IMR-90 (cell line): ENCODE data around the gene CD8B2. TPM values are rescaled to one million over a fixed set of nuclear protein-coding genes. Genes with fewer than 3 reads are reported as not detected.

Source experiments
- ATAC-seq: fragments of 200-7000 bp; cut with Tn5 transposase; 2 replicates; pipeline ENCODE4 v1.9.1; 2020; ENCODE audit warnings: low read depth, mild to moderate bottlenecking, moderate library complexity
- BruUV-seq: library from RNA; stranded (reverse); fragments of 400-500 nt; replicated peaks from 2 replicates; lab custom pipeline; 2021; lab: Mats Ljungman, UMichigan
- CTCF ChIA-PET: fragments of 300-600 bp; formaldehyde crosslinking; extraction: SDS; loops from one replicate; lab custom pipeline; 2021; ENCODE audit warnings: antibody characterized with exemption; lab: Yijun Ruan, JAX
- POLR2A ChIA-PET: fragments of 300-600 bp; sonication (Branson Sonifier 250); formaldehyde crosslinking; loops from one replicate; lab custom pipeline; 2022; ENCODE audit warnings: antibody characterized with exemption; ENCODE audit not compliant: unreplicated experiment; lab: Charles Lee
- DNase-seq: peaks from one replicate; pipeline ENCODE4 v3.0.0; 2013
- H2AFZ ChIP-seq: replicated peaks from 2 replicates; pipeline ENCODE3; 2013; ENCODE audit warnings: low read length, mild to moderate bottlenecking; ENCODE audit not compliant: poor library complexity
- H2AK5ac ChIP-seq: 2 replicates; pipeline ENCODE4 v1.6.1; 2013; ENCODE audit warnings: low read depth, low read length, inconsistent platforms
- H2AK9ac ChIP-seq: replicated peaks from 2 replicates; pipeline ENCODE3; 2013; ENCODE audit warnings: mild to moderate bottlenecking, low read depth, low read length, moderate library complexity; ENCODE audit not compliant: poor library complexity
- H2BK120ac ChIP-seq: 2 replicates; pipeline ENCODE4 v1.6.1; 2013; ENCODE audit warnings: low read depth, low read length, inconsistent platforms
- H2BK15ac ChIP-seq: 3 replicates; pipeline ENCODE4 v1.6.1; 2013; ENCODE audit warnings: low read depth, low read length, inconsistent platforms
- H2BK20ac ChIP-seq: 2 replicates; pipeline ENCODE4 v1.6.1; 2013; ENCODE audit warnings: low read depth, mild to moderate bottlenecking, inconsistent platforms, low read length, moderate library complexity
- H2BK5ac ChIP-seq: 2 replicates; pipeline ENCODE4 v1.6.1; 2013; ENCODE audit warnings: mild to moderate bottlenecking, low read depth, low read length, inconsistent platforms; ENCODE audit not compliant: poor library complexity, severe bottlenecking
- H3K14ac ChIP-seq: replicated peaks from 2 replicates; pipeline ENCODE4 v1.6.1; 2013; ENCODE audit warnings: low read depth, low read length, inconsistent platforms
- H3K18ac ChIP-seq: 2 replicates; pipeline ENCODE4 v1.6.1; 2013; ENCODE audit warnings: low read depth, low read length, control low read depth
- H3K23ac ChIP-seq: 2 replicates; pipeline ENCODE4 v1.6.1; 2013; ENCODE audit warnings: low read depth, low read length, inconsistent platforms
- H3K27ac ChIP-seq: 2 replicates; pipeline ENCODE4 v1.5.1; 2013; ENCODE audit warnings: mild to moderate bottlenecking, control low read depth, low read length; ENCODE audit not compliant: insufficient read depth
- H3K27me3 ChIP-seq: 2 replicates; pipeline ENCODE4 v1.6.1; 2013; ENCODE audit warnings: low read length; ENCODE audit not compliant: control insufficient read depth, insufficient read depth
- H3K36me3 ChIP-seq: 2 replicates; pipeline ENCODE4 v1.6.1; 2013; ENCODE audit warnings: low read length, mixed read lengths; ENCODE audit not compliant: control insufficient read depth, insufficient read depth
- H3K4ac ChIP-seq: 2 replicates; pipeline ENCODE4 v1.6.1; 2013; ENCODE audit warnings: low read depth, low read length, inconsistent platforms
- H3K4me1 ChIP-seq: 2 replicates; pipeline ENCODE4 v1.6.1; 2013; ENCODE audit warnings: low read length, mixed read lengths; ENCODE audit not compliant: control insufficient read depth, insufficient read depth
- H3K4me2 ChIP-seq: 2 replicates; pipeline ENCODE4 v1.6.1; 2013; ENCODE audit warnings: low read depth, mild to moderate bottlenecking, control low read depth, low read length, moderate library complexity
- H3K4me3 ChIP-seq: 2 replicates; pipeline ENCODE4 v1.5.1; 2013; ENCODE audit warnings: low read depth, mild to moderate bottlenecking, control low read depth, low read length, moderate library complexity; ENCODE audit not compliant: insufficient read depth
- H3K56ac ChIP-seq: 2 replicates; pipeline ENCODE4 v1.6.1; 2013; ENCODE audit warnings: low read length, inconsistent platforms; ENCODE audit not compliant: insufficient read depth; ENCODE audit errors: extremely low read depth
- H3K79me1 ChIP-seq, 2 experiments: 2 replicates each; pipeline ENCODE4 v1.6.1; 2013; ENCODE audit warnings: low read length in 2 of 2, inconsistent platforms in 1 of 2, low read depth in 1 of 2
- H3K9ac ChIP-seq: 2 replicates; pipeline ENCODE4 v1.6.1; 2013; ENCODE audit warnings: low read depth, low read length, control low read depth
- H3K9me1 ChIP-seq: 2 replicates; pipeline ENCODE4 v1.6.1; 2013; ENCODE audit warnings: low read length, inconsistent platforms; ENCODE audit not compliant: insufficient read depth
- H3K9me3 ChIP-seq: 2 replicates; pipeline ENCODE4 v1.6.1; 2013; ENCODE audit warnings: low read length; ENCODE audit not compliant: control insufficient read depth, insufficient read depth
- H4K20me1 ChIP-seq: 2 replicates; pipeline ENCODE4 v1.6.1; 2013; ENCODE audit warnings: low read length, inconsistent platforms; ENCODE audit not compliant: insufficient read depth
- H4K5ac ChIP-seq: 2 replicates; pipeline ENCODE4 v1.6.1; 2013; ENCODE audit warnings: mild to moderate bottlenecking, low read depth, low read length, control low read depth
- H4K8ac ChIP-seq, 2 experiments: 2 replicates each; pipeline ENCODE4 v1.6.1; 2013; ENCODE audit warnings: low read depth in 2 of 2, low read length in 2 of 2, control low read depth in 1 of 2, inconsistent platforms in 1 of 2
- H4K91ac ChIP-seq: 2 replicates; pipeline ENCODE4 v1.6.1; 2013; ENCODE audit warnings: low read depth, low read length, inconsistent platforms; ENCODE audit not compliant: insufficient read depth
- BHLHE40 ChIP-seq: fragments of 150-350 bp; IDR thresholded peaks from 2 replicates; pipeline ENCODE4 v1.6.1; 2016; ENCODE audit warnings: mild to moderate bottlenecking, low read depth, low read length
- CEBPB ChIP-seq: IDR thresholded peaks from 2 replicates; pipeline ENCODE4 v1.6.1; 2012; ENCODE audit warnings: low read depth, low read length, improper control_type of control experiment
- CHD1 ChIP-seq: IDR thresholded peaks from 2 replicates; pipeline ENCODE4 v1.6.1; 2012; ENCODE audit warnings: low read depth, low read length, improper control_type of control experiment
- CTCF ChIP-seq: conservative IDR thresholded peaks from 2 replicates; pipeline ENCODE4 v1.5.1; 2012; ENCODE audit warnings: mild to moderate bottlenecking, low read depth, low read length, improper control_type of control experiment
- ELK1 ChIP-seq: fragments of 150-350 bp; IDR thresholded peaks from 2 replicates; pipeline ENCODE4 v1.6.1; 2016; ENCODE audit warnings: low read depth, mild to moderate bottlenecking, low read length, moderate library complexity, borderline replicate concordance
- FOS ChIP-seq: fragments of 150-350 bp; IDR thresholded peaks from 2 replicates; pipeline ENCODE4 v1.6.1; 2016; ENCODE audit warnings: low read depth, low read length
- MAFK ChIP-seq: IDR thresholded peaks from 2 replicates; pipeline ENCODE4 v1.6.1; 2012; ENCODE audit warnings: low read depth, low read length, improper control_type of control experiment
- MAZ ChIP-seq: IDR thresholded peaks from 2 replicates; pipeline ENCODE4 v1.6.1; 2012; ENCODE audit warnings: low read depth, mild to moderate bottlenecking, low read length, improper control_type of control experiment, moderate library complexity, borderline replicate concordance
- MXI1 ChIP-seq: IDR thresholded peaks from 2 replicates; pipeline ENCODE4 v1.6.1; 2012; ENCODE audit warnings: low read depth, mild to moderate bottlenecking, low read length, moderate library complexity, borderline replicate concordance
- NFE2L2 ChIP-seq: fragments of 150-350 bp; IDR thresholded peaks from 2 replicates; pipeline ENCODE4 v1.6.1; 2016; ENCODE audit warnings: low read depth, mild to moderate bottlenecking, low read length
- POLR2A ChIP-seq: IDR thresholded peaks from 2 replicates; pipeline ENCODE4 v1.6.1; 2012; ENCODE audit warnings: mild to moderate bottlenecking, low read depth, low read length
- RAD21 ChIP-seq: IDR thresholded peaks from 2 replicates; pipeline ENCODE4 v1.6.1; 2012; ENCODE audit warnings: low read length, improper control_type of control experiment
- RCOR1 ChIP-seq: IDR thresholded peaks from 2 replicates; pipeline ENCODE4 v1.6.1; 2012; ENCODE audit warnings: mild to moderate bottlenecking, low read length, improper control_type of control experiment; ENCODE audit not compliant: insufficient replicate concordance
- RFX5 ChIP-seq: IDR thresholded peaks from 2 replicates; pipeline ENCODE4 v1.8.0; 2012; ENCODE audit warnings: low read depth, mild to moderate bottlenecking, low read length, moderate library complexity
- SMC3 ChIP-seq: fragments of 150-350 bp; IDR thresholded peaks from 2 replicates; pipeline ENCODE4 v1.6.1; 2016; ENCODE audit warnings: low read depth, mild to moderate bottlenecking, antibody characterized with exemption, low read length, moderate library complexity
- USF2 ChIP-seq: fragments of 150-350 bp; IDR thresholded peaks from 2 replicates; pipeline ENCODE4 v1.6.1; 2017; ENCODE audit warnings: mild to moderate bottlenecking, antibody characterized with exemption, low read length, low read depth
- WGBS, 2 experiments: methylation state at CpG; one replicate each; pipeline versions ENCODE4 v1.1.5 to v1.1.7; 2013; ENCODE audit warnings: missing lambda C conversion rate in 2 of 2; ENCODE audit not compliant: insufficient read length in 1 of 2; ENCODE audit errors: extremely low coverage in 2 of 2; 5-methylcytosine and 5-hydroxymethylcytosine counted together
- dilution Hi-C: fragments of 300-500 bp; cut with HindIII; formaldehyde crosslinking; loops from one replicate; pipeline ENCODE4 v1.14.3; 2018; ENCODE audit warnings: low sequenced_read_pairs; ENCODE audit not compliant: unreplicated experiment
- in situ Hi-C: fragments of 300-500 bp; cut with MboI; formaldehyde crosslinking; loops from 3 replicates; pipeline ENCODE4 v1.14.3; 2019; ENCODE audit warnings: low sequenced_read_pairs, inconsistent platforms, mixed read lengths
- intact Hi-C: fragments of 100-400 bp; cut with micrococcal nuclease; formaldehyde crosslinking; loops from 2 replicates; pipeline ENCODE4 v1.10.0; 2022
- polyA plus RNA-seq, 3 experiments: library from polyadenylated mRNA; depleted of rRNA; stranded (reverse); fragments of >200 nt; gene quantifications; 2 replicates each; pipeline ENCODE4 v1.2.3, GENCODE V29; 2012; ENCODE audit warnings: low replicate concordance in 1 of 3
- total RNA-seq: library from RNA; depleted of rRNA; stranded (reverse); fragments of >200 nt; gene quantifications from 2 replicates; pipeline ENCODE4 v1.2.3, GENCODE V29; 2012

Gene CD8B2
- total and polyA plus RNA-seq, 2 of the 4 experiments (the other 2 are of a cell fraction): not detected

GRCh38 chr2:106530866-106531265, 43.7 kb downstream of the CD8B2 start:
- Histone ChIP-seq H3K4me2 (no peak overlapping the region), H3K14ac (no peak overlapping the region), H3K4me1 (no peaks in the 10 kb centered on the region), H4K5ac (no peak overlapping the region), H4K8ac (no peak overlapping the region), H2AK9ac (no peak overlapping the region), H3K56ac (no peak overlapping the region), H3K23ac (no peak overlapping the region), H3K9ac (no peak overlapping the region), H2BK15ac (no peak overlapping the region), H3K36me3 (no peaks in the 10 kb centered on the region), H2AK5ac (no peak overlapping the region), H2AFZ (no peak overlapping the region), H3K4ac (no peak overlapping the region), H3K27me3 (no peaks in the 10 kb centered on the region), H3K79me1 (no peaks in the 10 kb centered on the region), H2BK20ac (no peak overlapping the region), H2BK120ac (no peak overlapping the region), H3K4me3 (no peak overlapping the region), H3K9me3 (no peaks in the 10 kb centered on the region), H2BK5ac (no peak overlapping the region), H3K18ac (no peak overlapping the region), H3K9me1 (no peaks in the 10 kb centered on the region), H4K91ac (no peak overlapping the region), H4K20me1 (no peaks in the 10 kb centered on the region), H3K27ac (no peak overlapping the region)
- intact Hi-C loops: no loop called here
- dilution Hi-C loops: no loop called here
- no CpG with 5 or more reads among the region's 2 CpGs for WGBS, 2 experiments
- no peak for DNase-seq
- TF ChIP-seq ELK1: no peak
- no peak for TF ChIP-seq FOS
- no peak for TF ChIP-seq RFX5
- TF ChIP-seq SMC3: no peak
- TF ChIP-seq NFE2L2: no peak
- TF ChIP-seq BHLHE40: no peak
- no peak for TF ChIP-seq MAZ
- no peak for TF ChIP-seq USF2
- TF ChIP-seq RCOR1: no peak
- TF ChIP-seq CTCF: no peak
- no peak for TF ChIP-seq MAFK
- TF ChIP-seq CEBPB: no peak
- TF ChIP-seq MXI1: no peak
- no peak for TF ChIP-seq RAD21
- no peak for TF ChIP-seq POLR2A
- TF ChIP-seq CHD1: no peak
- ChIA-PET POLR2A (no interaction called here), CTCF (no interaction called here)
- no TSS peak for BruUV-seq
- no peak for ATAC-seq
- in situ Hi-C loops: no loop called here
